Measurements from ENCODE around the gene COPG1. TPM values are rescaled to one million over a fixed set of nuclear protein-coding genes. Genes with fewer than 3 reads are reported as not detected.

The COPG1 gene
- total and polyA plus RNA-seq, 2 of the 13 experiments (the other 11 are each of a cell fraction or from before 2014, with no cell fraction given), result 98.6 to 166 TPM

GRCh38 chr3:129281726-129282125 lies 32.3 kb downstream of the COPG1 start:
- Histone ChIP-seq H2AFZ (ENCODE audit: low read length) (no peak overlapping the region), H3K79me2 (ENCODE audit: insufficient read depth, low read length) (peaks cover 15% of the 10 kb centered on the region), H4K20me1 (ENCODE audit: insufficient read depth, low read length) (no peaks in the 10 kb centered on the region), H3K9ac (ENCODE audit: insufficient read depth, low read depth, low read length) (no peak overlapping the region), H3K36me3 (replicated peaks in 1 of 2; ENCODE audit: control insufficient read depth in 1 of 2, insufficient read depth in 2 of 2, low read length in 2 of 2) (peaks cover 3 to 15% of the 10 kb centered on the region in 2 experiments; a peak in 3 of 5 replicates), H3K27me3 (ENCODE audit: control insufficient read depth in 1 of 2, insufficient read depth in 2 of 2, low read length in 2 of 2) (no peaks in the 10 kb centered on the region; a peak in 1 of 5 replicates), H3K9me3 (ENCODE audit: low read length) (no peaks in the 10 kb centered on the region), H3K4me3 (replicated peaks in 1 of 3; ENCODE audit: insufficient read depth in 1 of 3, low read depth in 2 of 3, low read length in 3 of 3) (no peak overlapping the region), H3K4me2 (ENCODE audit: low read depth, low read length) (no peak overlapping the region), H3K4me1 (ENCODE audit: insufficient read depth, low read length) (peaks cover 51% of the 10 kb centered on the region), H3K27ac (ENCODE audit: extremely low read length, insufficient read depth, low read length) (peak overlapping the region; percentile 10)
- FAIRE-seq (no peak), DNase-seq (ENCODE audit: low spot score) (no peak), ATAC-seq (no peak)
- no peak for TF ChIP-seq RBM39 (IDR thresholded peaks at IDR 0.05; ENCODE audit: low read depth, low read length, poor library complexity, severe bottlenecking)
- no peak for TF ChIP-seq RBAK (CRISPR knock-in tag; IDR thresholded peaks at IDR 0.05)
- no peak for TF ChIP-seq ZBTB46 (CRISPR knock-in tag; IDR thresholded peaks at IDR 0.05; ENCODE audit: borderline replicate concordance)
- TF ChIP-seq ZNF296 (CRISPR knock-in tag; conservative IDR thresholded peaks at IDR 0.05), result no peak
- no peak for TF ChIP-seq SRSF4 (IDR thresholded peaks at IDR 0.05; ENCODE audit: low read depth, low read length, poor library complexity, severe bottlenecking)
- no peak for TF ChIP-seq ZFP37 (CRISPR knock-in tag; IDR thresholded peaks at IDR 0.05; ENCODE audit: borderline replicate concordance)
- TF ChIP-seq FOXP1 (IDR thresholded peaks at IDR 0.05), result no peak
- TF ChIP-seq FOXP1 (CRISPR knock-in tag; IDR thresholded peaks at IDR 0.05), result no peak
- TF ChIP-seq SIN3B (IDR thresholded peaks at IDR 0.05; ENCODE audit: low read length), result no peak
- TF ChIP-seq, protein P1, sequence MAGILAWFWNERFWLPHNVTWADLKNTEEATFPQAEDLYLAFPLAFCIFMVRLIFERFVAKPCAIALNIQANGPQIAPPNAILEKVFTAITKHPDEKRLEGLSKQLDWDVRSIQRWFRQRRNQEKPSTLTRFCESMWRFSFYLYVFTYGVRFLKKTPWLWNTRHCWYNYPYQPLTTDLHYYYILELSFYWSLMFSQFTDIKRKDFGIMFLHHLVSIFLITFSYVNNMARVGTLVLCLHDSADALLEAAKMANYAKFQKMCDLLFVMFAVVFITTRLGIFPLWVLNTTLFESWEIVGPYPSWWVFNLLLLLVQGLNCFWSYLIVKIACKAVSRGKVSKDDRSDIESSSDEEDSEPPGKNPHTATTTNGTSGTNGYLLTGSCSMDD (CRISPR knock-in tag; IDR thresholded peaks at IDR 0.05), result no peak
- TF ChIP-seq ZNF550 (CRISPR knock-in tag; IDR thresholded peaks at IDR 0.05; ENCODE audit: borderline replicate concordance), result no peak
- TF ChIP-seq ATF1 (CRISPR knock-in tag; IDR thresholded peaks at IDR 0.05), result no peak
- no peak for TF ChIP-seq ZNF678 (CRISPR knock-in tag; IDR thresholded peaks at IDR 0.05)
- TF ChIP-seq, protein P2, sequence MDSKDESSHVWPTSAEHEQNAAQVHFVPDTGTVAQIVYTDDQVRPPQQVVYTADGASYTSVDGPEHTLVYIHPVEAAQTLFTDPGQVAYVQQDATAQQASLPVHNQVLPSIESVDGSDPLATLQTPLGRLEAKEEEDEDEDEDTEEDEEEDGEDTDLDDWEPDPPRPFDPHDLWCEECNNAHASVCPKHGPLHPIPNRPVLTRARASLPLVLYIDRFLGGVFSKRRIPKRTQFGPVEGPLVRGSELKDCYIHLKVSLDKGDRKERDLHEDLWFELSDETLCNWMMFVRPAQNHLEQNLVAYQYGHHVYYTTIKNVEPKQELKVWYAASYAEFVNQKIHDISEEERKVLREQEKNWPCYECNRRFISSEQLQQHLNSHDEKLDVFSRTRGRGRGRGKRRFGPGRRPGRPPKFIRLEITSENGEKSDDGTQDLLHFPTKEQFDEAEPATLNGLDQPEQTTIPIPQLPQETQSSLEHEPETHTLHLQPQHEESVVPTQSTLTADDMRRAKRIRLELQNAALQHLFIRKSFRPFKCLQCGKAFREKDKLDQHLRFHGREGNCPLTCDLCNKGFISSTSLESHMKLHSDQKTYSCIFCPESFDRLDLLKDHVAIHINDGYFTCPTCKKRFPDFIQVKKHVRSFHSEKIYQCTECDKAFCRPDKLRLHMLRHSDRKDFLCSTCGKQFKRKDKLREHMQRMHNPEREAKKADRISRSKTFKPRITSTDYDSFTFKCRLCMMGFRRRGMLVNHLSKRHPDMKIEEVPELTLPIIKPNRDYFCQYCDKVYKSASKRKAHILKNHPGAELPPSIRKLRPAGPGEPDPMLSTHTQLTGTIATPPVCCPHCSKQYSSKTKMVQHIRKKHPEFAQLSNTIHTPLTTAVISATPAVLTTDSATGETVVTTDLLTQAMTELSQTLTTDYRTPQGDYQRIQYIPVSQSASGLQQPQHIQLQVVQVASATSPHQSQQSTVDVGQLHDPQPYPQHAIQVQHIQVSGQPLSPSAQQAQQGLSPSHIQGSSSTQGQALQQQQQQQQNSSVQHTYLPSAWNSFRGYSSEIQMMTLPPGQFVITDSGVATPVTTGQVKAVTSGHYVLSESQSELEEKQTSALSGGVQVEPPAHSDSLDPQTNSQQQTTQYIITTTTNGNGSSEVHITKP (CRISPR knock-in tag; IDR thresholded peaks at IDR 0.05; ENCODE audit: low read depth), result no peak
- WGBS (ENCODE audit: low lambda C conversion rate), result 91% methylated on average over 5 of the region's 5 CpGs
- ChIA-PET CTCF (ENCODE audit: low intra/inter-chr PET ratio, low total read pairs) (no interaction called here), POLR2A (no interaction called here)
- intact Hi-C loops (cut with micrococcal nuclease; ENCODE audit: unreplicated experiment), result loop anchor here (5.0 kb wide), 1 partner anchor 146 kb away; the partner anchor contains the start of gene EFCAB12
- no TSS peak for BruUV-seq (replicated peaks)
- in situ Hi-C loops (cut with HindIII; ENCODE audit: extremely low pct_ligation_motif_present, low pct_unique_long_range_greater_than_20kb), result no loop called here
